OCI-LY1 (cell line): ENCODE measurements around the gene RPS17.

Source experiments
- H2AFZ ChIP-seq: fragments of 200-600 bp; sonication (generic), shearing (Covaris generic); 2 replicates; pipeline ENCODE4 v1.6.0; 2014; ENCODE audit warnings: antibody characterized with exemption, mild to moderate bottlenecking, low read length
- H3F3A ChIP-seq: fragments of 200-600 bp; sonication (generic), shearing (Covaris generic); 2 replicates; pipeline ENCODE4 v1.6.0; 2014; ENCODE audit warnings: mild to moderate bottlenecking, antibody characterized with exemption, low read length, moderate library complexity; ENCODE audit not compliant: insufficient read depth
- H3K27ac ChIP-seq: fragments of 200-600 bp; sonication (generic); 2 replicates; pipeline ENCODE4 v1.5.1; 2014; ENCODE audit warnings: low read length, mixed run types, mild to moderate bottlenecking, low read depth; ENCODE audit not compliant: poor library complexity, severe bottlenecking
- H3K27me3 ChIP-seq: fragments of 200-600 bp; sonication (generic); 2 replicates; pipeline ENCODE4 v1.6.0; 2014; ENCODE audit warnings: antibody characterized with exemption, mild to moderate bottlenecking, low read length, moderate library complexity; ENCODE audit not compliant: insufficient read depth
- H3K36me3 ChIP-seq: fragments of 200-600 bp; sonication (generic); 2 replicates; pipeline ENCODE4 v1.6.1; 2014; ENCODE audit warnings: mild to moderate bottlenecking, antibody characterized with exemption, low read length, moderate library complexity, mixed read lengths; ENCODE audit not compliant: insufficient read depth
- H3K4me1 ChIP-seq: fragments of 200-600 bp; sonication (generic); 2 replicates; pipeline ENCODE4 v1.5.1; 2014; ENCODE audit warnings: mild to moderate bottlenecking, low read length, moderate library complexity; ENCODE audit not compliant: insufficient read depth, severe bottlenecking
- H3K4me2 ChIP-seq: fragments of 200-600 bp; sonication (generic), shearing (Covaris generic); 2 replicates; pipeline ENCODE4 v1.6.1; 2014; ENCODE audit warnings: low read length
- H3K4me3 ChIP-seq: fragments of 200-600 bp; sonication (generic); 2 replicates; pipeline ENCODE4 v1.5.1; 2014; ENCODE audit warnings: low read length, low read depth, mild to moderate bottlenecking, mixed read lengths; ENCODE audit not compliant: poor library complexity, severe bottlenecking
- H3K79me2 ChIP-seq: fragments of 200-600 bp; shearing (Covaris generic); 2 replicates; pipeline ENCODE4 v1.6.1; 2016; ENCODE audit warnings: mixed run types, low read length, mixed read lengths; ENCODE audit not compliant: insufficient read depth
- H3K9ac ChIP-seq: fragments of 200-600 bp; sonication (generic), shearing (Covaris generic); 2 replicates; pipeline ENCODE4 v1.6.1; 2014; ENCODE audit warnings: mild to moderate bottlenecking, low read length, mixed read lengths
- H3K9me2 ChIP-seq: fragments of 200-600 bp; sonication (generic), shearing (Covaris generic); 2 replicates; pipeline ENCODE4 v1.6.1; 2014; ENCODE audit warnings: low read depth, mild to moderate bottlenecking, low read length, mixed read lengths
- H3K9me3 ChIP-seq: fragments of 200-600 bp; shearing (Covaris generic); 2 replicates; pipeline ENCODE4 v1.6.1; 2014; ENCODE audit warnings: low read length, mixed read lengths
- H4K20me1 ChIP-seq: fragments of 200-600 bp; sonication (generic), shearing (Covaris generic); 2 replicates; pipeline ENCODE4 v1.6.0; 2016; ENCODE audit warnings: mild to moderate bottlenecking, low read length; ENCODE audit not compliant: insufficient read depth
- EZH2 ChIP-seq: fragments of 200-600 bp; sonication (generic), shearing (Covaris generic); IDR thresholded peaks from 2 replicates; pipeline ENCODE4 v1.8.0; 2017; ENCODE audit warnings: borderline replicate concordance, mixed run types, mild to moderate bottlenecking, antibody characterized with exemption, low read length, moderate library complexity, mixed read lengths
- TF ChIP-seq, protein P1 (sequence below): fragments of 200-600 bp; sonication (generic), shearing (Covaris generic); IDR thresholded peaks from 2 replicates; pipeline ENCODE4 v1.5.1; 2017; ENCODE audit warnings: mild to moderate bottlenecking, antibody characterized with exemption, low read length, moderate library complexity, mixed read lengths

Gene RPS17

DNA sequence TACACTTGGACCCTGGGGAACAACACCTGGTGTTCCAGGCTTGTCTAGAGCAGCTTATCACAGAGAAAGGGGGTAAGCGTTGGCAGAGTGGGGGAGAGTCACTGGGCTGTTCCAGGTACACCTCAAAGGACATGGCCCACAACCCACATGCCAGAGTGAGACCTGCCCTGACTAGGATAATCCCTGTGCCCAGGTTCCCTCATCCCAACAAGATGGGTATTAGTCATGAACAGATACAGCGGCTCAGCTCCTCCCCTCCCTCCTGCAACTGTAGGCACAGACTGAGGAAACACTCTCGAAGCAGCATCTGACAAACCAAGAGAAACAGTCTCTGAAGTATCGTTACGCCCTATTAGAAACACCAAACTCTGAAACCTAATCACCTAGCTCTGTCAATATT is 32.1 kb upstream of the RPS17 start:
- no peaks in the 10 kb centered on the region for H3K4me1 ChIP-seq
- H3K36me3 ChIP-seq: no peaks in the 10 kb centered on the region
- no peaks in the 10 kb centered on the region for H4K20me1 ChIP-seq
- H3K9me3 ChIP-seq: no peaks in the 10 kb centered on the region
- no peaks in the 10 kb centered on the region for H3K79me2 ChIP-seq
- TF ChIP-seq, protein P1, sequence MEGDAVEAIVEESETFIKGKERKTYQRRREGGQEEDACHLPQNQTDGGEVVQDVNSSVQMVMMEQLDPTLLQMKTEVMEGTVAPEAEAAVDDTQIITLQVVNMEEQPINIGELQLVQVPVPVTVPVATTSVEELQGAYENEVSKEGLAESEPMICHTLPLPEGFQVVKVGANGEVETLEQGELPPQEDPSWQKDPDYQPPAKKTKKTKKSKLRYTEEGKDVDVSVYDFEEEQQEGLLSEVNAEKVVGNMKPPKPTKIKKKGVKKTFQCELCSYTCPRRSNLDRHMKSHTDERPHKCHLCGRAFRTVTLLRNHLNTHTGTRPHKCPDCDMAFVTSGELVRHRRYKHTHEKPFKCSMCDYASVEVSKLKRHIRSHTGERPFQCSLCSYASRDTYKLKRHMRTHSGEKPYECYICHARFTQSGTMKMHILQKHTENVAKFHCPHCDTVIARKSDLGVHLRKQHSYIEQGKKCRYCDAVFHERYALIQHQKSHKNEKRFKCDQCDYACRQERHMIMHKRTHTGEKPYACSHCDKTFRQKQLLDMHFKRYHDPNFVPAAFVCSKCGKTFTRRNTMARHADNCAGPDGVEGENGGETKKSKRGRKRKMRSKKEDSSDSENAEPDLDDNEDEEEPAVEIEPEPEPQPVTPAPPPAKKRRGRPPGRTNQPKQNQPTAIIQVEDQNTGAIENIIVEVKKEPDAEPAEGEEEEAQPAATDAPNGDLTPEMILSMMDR: no peak
- no peak for TF ChIP-seq EZH2
- no peak overlapping the region for H3K4me3 ChIP-seq
- no peaks in the 10 kb centered on the region for H3K9me2 ChIP-seq
- H3K4me2 ChIP-seq: no peak overlapping the region
- no peaks in the 10 kb centered on the region for H3K27me3 ChIP-seq
- H3K9ac ChIP-seq: no peak overlapping the region
- no peak overlapping the region for H2AFZ ChIP-seq
- no peaks in the 10 kb centered on the region for H3F3A ChIP-seq
- H3K27ac ChIP-seq: no peak overlapping the region

DNA sequence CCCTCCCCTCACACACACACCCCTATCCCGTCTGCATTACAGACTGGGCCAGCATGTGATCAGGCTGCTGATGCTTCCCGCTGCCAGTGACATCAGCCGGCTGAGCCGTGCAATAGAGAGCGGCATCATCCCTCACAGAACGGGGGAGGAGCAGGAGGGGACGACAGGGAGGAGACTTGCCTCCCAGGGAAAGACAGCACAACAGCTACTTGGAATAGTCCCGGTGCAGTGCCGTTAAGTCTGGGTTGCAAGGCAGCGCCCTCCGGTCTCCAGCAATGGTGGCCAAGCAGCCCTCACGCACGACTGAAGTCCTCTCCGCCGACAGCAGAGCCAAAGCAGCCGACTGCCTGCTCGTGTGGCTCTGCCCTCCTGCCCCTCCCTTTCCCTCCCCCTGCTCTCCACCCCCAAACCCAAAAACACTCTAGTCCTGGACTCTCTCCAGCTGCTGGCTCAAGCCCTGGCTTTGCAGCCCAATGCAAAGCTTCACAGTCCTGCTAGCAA is 31.5 kb upstream of the RPS17 start:
- no peaks in the 10 kb centered on the region for H3K27me3 ChIP-seq
- no peak for TF ChIP-seq EZH2
- TF ChIP-seq, protein P1: no peak
- no peak overlapping the region for H3K4me3 ChIP-seq
- H3K4me1 ChIP-seq: no peaks in the 10 kb centered on the region
- H3K9me3 ChIP-seq: no peaks in the 10 kb centered on the region
- H3F3A ChIP-seq: no peaks in the 10 kb centered on the region
- H3K4me2 ChIP-seq: no peak overlapping the region
- H4K20me1 ChIP-seq: no peaks in the 10 kb centered on the region
- H3K9me2 ChIP-seq: no peaks in the 10 kb centered on the region
- H3K27ac ChIP-seq: no peak overlapping the region
- no peaks in the 10 kb centered on the region for H3K36me3 ChIP-seq
- no peaks in the 10 kb centered on the region for H3K79me2 ChIP-seq
- no peak overlapping the region for H2AFZ ChIP-seq
- no peak overlapping the region for H3K9ac ChIP-seq

DNA sequence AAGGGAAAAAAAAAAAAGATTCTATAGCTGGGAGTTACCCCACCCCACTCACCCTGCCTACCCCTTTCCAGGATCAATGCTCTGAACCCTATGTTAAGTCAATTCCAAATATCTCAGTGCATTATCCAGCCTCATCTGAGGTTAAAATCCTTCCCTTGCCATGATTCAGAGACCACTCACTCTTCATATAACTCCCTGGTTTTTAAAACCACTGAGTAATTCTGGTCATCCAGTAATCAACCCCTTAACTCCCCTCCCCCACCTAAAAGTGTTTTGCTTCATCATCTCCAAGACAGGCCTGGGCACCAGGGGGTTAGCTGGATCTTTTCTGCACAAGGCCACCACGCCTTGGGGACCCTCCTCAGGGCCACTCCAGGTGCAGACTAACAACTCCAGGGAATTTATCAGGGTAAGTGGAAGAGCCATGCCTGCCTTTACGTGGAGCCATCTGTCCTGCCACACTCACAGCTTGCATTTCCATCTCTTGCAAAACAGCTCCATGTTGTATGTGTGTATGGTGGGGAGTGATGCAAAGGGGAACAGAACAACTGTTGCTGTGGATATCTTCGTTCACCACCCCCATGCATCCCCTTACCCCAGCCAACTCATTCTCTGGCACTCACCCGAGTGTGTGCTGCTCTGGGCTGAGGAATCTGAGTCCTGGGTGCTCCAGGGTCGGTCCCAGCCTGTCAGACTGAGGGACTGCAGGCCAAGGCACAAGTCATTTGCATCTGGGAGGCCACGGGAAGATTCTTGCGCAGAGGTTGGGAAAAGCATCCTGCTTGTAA is 30.7 kb upstream of the RPS17 start:
- Histone ChIP-seq H3K79me2 (no peaks in the 10 kb centered on the region), H3K4me3 (no peak overlapping the region), H3K9me2 (no peaks in the 10 kb centered on the region), H3K9ac (no peak overlapping the region), H2AFZ (no peak overlapping the region), H3K9me3 (no peaks in the 10 kb centered on the region), H3F3A (no peaks in the 10 kb centered on the region), H3K27ac (no peak overlapping the region), H4K20me1 (no peaks in the 10 kb centered on the region), H3K4me2 (no peak overlapping the region), H3K36me3 (no peaks in the 10 kb centered on the region), H3K4me1 (no peaks in the 10 kb centered on the region), H3K27me3 (no peaks in the 10 kb centered on the region)
- TF ChIP-seq, protein P1: no peak
- TF ChIP-seq EZH2: no peak
